Fibroblast of peridontal ligament (primary cell): Measurements from ENCODE around the gene RPUSD2.
A peak's percentile ranks its signal among the peaks of the same experiment; 100 is the strongest.
"Not testable (repeated sequence)": the region's sequence is repeated elsewhere in the genome, so short reads cannot be mapped to it uniquely, and the experiment has no call there.

ENCODE experiments used
- DNase-seq: peaks from one replicate; pipeline ENCODE4 v3.0.0-alpha.2; 2010; ENCODE audit errors: extremely low read depth

The RPUSD2 gene

DNA sequence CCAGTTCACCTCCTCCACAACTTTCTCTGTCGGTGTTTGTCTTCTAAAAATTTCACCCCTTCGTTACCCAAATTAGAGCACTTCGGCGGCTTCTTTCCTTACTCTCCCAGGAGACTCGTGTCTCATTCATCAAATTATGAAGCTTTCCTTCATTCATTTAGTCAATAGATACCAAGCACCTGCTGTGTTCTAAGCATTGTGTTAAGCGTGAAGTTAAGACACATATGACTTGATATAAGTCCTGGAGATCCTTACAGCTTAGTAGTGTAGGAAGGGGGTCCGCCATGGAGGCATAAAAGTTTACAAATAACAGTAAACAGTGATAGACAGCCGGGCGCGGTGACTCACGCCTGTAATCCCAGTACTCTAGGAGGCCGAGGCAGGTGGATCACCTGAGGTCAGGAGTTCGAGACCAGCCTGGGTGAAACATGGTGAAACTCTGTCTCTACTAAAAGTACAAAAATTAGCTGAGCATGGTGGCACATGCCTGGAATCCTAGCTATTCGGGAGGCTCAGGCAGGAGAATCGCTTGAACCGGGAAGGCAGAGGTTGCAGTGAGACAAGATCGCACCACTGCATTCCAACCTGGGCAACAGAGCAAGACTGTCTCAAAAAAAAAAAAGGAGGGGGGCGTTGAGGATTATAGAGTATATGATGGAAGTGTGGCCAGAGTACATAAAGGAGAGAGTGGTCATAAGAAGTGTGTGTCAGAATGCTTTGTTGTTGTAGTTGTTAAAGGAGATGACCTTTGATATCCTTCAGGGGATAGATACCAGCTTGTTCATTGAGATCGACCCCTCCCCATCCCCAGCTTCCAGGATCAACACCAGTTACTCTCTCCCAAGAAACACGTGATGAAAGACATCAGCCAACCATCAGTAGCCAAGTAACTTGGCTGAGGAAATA lies 3.5 kb upstream of the RPUSD2 start:
- DNase-seq = no peak

DNA sequence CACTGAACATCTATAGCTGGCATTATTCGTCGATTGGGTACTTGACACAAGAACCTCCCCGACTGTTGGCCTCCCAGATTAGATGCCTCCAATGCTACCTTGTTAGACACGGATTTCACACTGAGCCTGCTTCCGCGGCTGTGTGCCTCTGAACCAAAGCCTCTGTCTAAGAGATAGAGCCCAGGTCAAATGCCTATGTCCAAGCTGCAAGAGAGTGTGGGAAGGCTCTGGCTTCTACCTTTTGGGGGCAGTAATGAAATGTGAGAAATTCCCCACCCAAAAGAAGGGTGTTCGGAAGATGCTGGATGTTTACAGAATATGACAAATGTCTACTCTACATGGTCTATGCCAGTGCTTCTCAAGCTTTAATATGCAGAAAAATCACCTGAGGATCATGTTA lies 2.0 kb upstream of the RPUSD2 start:
- DNase-seq = no peak

DNA sequence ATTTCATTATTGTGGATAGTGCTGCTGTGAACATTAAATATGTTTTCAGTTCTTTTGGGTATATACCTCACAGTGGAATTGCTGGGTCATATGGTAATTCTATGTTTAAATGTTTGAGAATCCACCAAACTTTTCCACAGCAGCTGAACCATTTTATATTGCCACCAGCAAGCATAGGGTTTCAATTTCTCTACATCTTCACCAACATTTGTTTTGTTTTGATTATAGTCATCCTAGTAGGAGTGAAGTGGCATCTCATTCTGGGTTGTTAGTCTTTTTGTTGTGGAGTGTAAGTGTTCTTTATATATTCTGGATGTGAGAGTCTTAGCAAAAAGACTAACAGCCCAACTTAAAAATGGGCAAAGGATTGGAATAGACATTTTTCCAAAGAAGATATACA lies 6.0 kb downstream of the RPUSD2 start:
- no peak for DNase-seq

DNA sequence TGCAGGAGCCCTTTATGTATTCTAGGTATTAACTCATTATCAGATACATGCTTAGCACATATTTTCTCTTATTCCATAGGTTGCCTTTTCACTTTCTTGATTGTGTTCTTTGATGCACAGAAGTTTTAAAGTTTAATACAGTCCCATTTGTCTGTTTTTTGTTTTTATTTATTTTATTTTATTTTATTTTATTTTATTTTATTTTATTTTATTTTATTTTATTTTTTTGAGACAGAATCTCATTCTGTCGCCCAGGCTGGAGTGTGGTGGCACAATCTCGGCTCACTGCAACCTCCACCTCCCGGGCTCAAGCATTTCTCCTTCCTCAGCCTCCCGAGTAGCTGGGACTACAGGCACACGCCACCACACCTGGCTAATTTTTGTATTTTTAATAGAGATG lies 7.8 kb downstream of the RPUSD2 start:
- not testable (repeated sequence) for DNase-seq

DNA sequence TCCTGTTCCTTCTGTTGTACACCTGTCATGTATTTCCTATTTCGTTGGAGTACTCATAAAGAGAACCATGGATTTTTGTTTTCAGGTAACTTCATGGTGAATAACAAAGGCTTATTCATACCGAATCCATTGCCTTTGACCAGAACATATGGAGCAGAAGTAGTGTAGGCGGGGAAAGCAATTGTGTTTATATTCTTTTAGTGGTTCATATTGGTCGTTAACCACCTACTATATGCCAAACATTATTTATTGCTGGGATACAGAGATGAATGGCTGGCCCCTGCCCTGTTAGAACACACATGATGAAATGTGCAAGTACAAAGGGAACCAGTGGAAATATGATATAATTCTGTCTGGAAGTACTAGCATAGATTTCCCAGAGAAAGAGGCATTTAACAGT lies 9.8 kb downstream of the RPUSD2 start:
- DNase-seq = no peak

DNA sequence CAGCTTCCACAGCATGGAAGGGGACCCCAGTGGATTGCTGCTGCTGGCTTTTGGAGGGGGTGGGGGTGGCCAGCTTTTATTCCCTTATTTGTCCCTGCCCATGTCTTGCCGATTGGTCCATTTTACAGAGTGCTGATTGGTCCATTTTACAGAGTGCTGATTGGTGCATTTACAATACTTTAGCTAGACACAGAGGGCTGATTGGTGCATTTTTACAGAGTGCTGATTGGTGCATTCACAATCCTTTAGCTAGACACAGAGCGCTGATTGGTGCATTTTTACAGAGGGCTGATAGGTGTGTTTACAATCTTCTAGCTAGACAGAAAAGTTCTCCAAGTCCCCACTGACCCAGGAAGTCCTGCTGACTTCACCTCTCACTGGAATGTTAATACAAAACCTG lies 12.7 kb downstream of the RPUSD2 start:
- DNase-seq = not testable (repeated sequence)

DNA sequence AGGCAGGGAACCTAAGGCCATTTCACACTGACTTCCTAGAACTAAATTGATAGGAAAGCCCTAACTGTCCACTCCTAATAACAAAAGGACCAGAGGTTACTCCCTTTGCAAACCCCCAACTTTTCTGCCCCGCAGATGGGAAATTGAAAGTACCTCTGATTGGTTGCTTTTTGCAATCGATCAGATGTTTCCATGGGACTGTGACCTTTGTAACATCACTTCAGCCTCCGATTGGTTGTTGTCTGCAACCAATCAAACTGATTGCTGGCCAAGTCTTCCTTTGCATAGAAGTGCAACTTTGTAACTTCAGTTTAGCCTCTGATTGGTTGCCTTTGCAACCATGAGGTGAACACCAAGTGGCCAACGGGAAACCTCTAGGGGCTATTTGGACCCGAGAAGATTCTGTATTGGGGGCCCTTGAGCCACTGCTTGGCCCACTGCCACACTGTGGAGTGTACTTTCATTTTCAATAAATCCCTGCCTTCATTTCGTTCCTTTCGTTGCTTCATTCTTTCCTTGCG lies 13.7 kb downstream of the RPUSD2 start:
- peak; percentile 91 for DNase-seq

DNA sequence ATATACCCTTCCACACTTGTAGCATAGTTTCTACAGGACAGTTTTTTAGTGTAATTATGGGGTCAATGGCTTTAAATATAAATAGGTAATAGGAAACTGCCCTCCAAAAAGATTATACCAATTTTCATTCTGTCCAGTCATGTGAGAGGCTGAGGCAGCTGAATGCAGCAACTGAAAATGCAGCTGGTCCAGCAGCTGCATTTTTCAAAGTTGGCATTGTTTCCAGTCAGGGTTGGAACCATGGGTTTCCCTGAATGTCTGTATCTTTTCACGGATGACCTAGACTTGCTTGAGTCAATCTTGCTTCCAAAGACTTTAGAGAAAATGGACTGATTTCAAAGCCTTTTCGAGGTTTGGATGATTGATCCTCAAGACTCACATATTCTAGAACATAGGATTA lies 15.1 kb downstream of the RPUSD2 start:
- no peak for DNase-seq

DNA sequence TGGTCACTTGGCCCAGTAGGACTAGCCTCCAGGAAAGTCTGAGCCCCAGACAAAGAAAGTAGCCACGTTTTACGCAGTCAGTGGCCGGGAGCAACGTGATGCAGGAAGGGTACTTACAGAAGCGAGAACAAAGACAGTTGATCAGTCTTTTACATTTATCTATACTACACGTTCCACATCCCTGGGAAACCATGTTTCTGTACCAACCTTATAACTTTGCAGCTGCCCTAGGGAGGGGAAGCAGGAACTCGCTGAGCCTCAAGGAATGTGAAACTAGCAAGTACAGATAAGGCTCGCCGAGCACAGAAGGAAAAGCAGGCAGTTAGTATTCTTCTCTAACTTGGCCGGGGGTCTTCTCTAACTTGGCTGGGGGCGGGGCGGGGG lies 21.6 kb downstream of the RPUSD2 start:
- DNase-seq = no peak

DNA sequence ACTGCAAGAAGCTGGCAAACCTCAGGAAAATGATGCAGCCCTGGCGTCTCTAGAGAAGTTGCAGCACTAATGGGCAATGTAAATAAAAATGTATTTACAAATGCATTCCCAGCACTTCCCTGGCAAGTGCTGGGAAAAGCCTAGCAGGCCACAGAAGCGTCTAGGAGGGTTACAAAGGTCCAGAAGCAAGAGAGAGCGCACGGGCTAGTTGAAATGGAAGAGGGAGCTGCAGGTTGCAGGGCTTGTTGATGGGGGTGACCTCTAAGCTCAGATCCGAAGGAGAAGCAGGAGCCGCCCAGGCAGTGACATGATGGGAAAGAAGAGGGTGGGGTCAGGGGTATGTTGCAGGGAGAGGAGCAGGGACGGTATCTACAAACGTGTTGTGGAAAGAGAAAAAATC lies 22.3 kb downstream of the RPUSD2 start:
- no peak for DNase-seq

DNA sequence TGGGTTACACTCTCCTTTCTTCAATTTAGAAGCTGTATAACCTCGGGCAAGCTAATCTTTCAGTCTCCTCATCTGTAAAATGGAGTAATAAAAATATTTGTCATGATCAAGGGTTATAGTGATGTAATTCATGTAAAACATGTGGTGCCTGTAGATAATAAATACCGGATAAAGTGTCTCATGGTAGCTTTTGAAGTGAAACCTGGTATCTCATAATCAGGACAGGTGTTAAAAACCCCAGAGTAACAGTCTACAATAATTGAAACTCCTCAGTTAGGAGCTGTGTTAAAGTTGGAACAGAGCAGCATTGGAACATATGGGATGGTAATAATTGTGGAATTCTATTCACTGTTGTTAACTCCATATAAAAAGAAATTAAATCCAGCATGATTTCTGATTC lies 24.1 kb downstream of the RPUSD2 start:
- no peak for DNase-seq

DNA sequence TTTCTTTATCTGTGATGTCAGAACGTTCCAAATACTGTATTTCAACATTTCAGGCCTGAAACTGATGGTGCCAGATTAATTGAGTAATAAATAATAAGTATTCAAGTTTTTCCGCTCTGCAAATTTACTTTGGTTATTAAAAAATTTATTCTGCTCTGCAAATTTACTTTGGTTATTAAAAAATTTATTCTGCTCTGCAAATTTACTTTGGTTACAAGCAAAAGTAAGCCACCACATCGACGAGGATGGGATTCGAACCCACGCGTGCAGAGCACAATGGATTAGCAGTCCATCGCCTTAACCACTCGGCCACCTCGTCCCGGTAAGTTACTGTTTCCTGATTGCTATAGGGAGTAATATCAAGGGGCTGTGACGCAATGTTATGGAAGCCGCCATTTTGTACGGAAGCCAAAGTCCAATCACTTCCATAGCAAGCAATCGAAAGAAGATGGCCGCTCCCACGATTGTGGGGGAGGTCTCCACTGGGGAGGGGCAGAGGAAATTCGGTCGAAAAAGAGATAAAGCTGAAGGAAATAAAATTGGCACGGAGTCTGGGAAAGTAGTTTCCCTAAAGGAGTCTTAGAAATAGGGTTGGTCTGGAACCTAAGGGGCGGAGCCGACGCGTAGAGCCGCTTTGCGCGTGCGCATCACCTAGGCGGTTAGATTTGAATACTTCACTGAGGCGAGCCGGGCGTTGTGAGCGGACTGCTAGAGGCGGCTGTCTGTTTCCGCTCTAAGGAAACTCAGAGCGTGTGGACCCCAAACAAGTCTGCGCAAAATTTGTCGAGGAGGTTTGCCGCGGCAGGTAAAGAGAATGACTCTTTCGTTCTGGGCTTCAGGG lies 24.7 kb downstream of the RPUSD2 start, which contains the start of gene KNL1:
KNL1 (plus strand) TSS at position 662 of the 841 bp plus-strand sequence. CDS start 8,683 bp downstream, outside the sequence.
- DNase-seq = peak; percentile 98

DNA sequence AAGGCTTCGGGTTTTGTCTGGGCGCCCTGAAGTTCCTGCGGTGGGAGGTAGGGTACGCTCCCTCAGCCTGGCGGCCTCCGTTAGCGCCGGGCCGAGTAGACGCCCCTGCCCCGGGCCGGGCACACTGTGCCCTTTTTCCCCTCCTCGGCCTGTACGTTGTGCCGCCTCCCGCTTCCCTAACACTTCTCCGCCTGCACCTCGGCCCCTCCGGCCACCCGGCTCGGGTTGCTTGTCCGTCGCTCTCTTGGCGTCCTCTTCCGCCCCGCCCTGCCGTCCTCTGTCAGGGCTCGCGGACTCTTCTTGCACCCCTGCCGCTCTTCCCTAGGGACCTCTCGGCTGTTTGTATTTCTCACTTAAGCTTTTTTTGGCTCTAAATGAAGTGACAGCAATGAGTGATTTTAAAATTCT lies 25.3 kb downstream of the RPUSD2 start:
- DNase-seq = no peak

DNA sequence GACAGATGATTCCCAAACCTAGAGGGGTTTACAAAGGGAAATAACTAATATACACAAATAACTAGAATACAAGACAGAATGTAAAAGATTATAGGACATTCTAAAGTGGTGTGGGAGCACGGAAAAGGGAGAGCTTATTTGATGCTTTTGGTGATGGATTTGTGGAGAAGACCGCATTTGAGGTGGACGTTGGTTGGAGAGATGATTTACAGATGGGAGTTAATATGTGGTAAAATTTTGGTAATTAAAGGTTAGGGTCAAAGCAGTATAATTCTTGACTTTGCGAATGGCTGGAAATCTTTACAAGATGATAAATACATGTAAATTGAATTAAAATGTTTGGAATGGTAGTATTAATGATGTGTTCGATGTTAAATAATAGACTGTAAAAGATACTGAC lies 26.1 kb downstream of the RPUSD2 start:
- no peak for DNase-seq

DNA sequence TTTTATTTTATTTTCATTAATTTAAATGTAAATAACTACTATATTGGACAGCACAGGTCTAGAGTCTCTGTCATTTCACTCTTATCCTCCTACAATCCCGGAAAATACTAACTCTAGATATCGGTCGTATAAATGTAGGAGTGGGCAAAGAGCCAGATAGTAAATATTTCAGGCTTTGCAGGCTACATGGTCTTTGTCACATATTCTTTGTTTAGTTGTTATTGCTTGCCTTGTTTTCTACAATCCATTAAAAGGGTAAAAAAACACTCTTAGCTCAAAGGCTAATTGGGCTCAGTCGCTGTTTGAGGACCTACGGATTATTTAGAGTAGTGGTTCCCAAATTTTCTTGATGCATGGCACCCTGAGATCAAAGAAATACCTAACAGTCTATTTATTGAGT lies 26.7 kb downstream of the RPUSD2 start:
- no peak for DNase-seq

DNA sequence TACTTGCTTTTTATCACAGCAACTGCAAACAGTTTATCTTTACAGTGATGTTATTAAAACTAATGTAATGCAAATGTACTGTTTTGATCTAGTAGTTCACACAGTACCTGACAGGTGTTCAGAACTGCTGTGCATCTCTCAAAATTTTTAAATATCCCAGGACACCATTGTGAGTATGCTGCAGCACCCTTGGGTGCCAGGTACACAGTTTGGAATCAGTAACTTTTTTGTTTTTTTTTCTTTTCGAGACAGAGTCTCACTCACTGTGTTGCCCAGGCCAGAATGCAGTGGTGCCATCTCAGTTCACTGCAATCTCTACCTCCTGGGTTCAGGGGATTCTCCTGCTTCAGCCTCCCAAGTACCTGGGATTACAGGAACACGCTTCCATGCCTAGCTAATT lies 27.9 kb downstream of the RPUSD2 start:
- DNase-seq = no peak

DNA sequence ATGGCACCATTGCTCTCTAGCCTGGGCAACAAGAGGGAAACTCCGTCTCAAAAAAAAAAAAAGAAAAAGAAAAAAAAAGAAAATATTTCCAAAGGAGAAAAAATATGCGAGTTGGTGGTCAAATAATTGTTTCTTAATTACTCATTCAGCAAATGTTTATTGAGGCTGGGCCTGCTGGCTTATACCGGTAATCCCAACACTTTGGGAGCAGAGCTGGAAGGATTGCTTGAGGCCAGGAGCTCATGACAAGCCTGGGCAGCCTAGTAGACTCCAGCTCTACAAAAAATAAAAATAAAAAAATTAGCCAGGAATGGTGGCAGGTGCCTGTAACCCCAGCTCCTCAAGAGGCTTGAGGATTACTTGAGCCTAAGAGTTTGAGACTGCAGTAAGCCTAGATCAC lies 29.0 kb downstream of the RPUSD2 start:
- no peak for DNase-seq

DNA sequence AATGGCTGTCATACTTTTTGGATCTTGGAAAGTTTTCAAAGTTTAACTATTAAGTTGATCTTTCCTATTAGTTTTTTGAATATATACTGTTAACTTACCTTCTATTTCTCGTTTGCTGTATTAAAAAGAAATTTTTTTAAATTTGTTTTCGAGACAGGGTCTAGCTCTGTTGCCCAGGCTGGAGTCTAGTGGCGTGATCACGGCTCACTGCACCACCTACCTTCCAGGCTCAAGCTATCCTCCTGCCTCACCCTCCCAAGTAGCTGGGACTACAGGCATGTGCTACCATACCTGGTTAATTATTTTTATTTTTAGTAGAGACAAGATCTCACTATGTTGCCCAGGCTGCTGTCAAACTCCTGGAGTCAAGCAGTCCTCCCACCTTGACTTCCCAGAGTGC lies 29.6 kb downstream of the RPUSD2 start:
- DNase-seq = no peak

DNA sequence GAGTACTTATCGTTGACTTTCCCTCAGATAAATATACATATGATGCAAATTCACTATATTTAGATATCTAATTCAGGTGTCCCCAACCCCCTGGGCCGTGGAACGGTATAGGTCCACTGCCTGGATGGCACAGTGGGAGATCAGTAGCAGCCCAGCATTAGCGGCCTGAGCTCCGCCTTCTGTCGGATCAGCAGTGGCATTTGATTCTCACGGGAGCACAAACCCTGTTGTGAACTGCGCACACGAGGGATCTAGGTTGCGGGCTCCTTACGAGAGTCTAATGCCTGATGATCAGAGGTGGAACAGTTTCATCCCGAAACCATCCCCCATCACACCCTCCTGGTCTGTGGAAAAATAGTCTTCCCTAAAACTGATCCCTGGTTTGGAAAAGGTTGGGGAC lies 31.9 kb downstream of the RPUSD2 start:
- DNase-seq = no peak

DNA sequence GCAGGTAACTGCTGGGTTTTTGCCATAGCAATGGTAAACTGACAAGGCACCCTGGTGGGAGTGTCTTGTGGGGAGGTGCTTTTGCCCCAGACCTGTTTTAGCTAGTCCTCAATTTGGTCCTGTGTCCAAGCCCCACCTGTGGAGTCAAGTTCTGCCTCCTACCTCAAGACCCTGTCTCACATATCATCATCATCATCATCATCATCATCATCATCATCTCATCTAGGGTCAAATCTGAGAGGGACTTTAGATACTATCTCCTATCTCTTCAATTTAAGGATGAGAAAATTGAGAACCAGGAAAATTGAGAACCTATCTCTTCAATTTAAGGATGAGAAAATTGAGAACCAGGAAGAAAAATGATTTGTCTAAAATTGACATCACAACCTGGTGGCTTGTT lies 34.8 kb downstream of the RPUSD2 start:
- no peak for DNase-seq

DNA sequence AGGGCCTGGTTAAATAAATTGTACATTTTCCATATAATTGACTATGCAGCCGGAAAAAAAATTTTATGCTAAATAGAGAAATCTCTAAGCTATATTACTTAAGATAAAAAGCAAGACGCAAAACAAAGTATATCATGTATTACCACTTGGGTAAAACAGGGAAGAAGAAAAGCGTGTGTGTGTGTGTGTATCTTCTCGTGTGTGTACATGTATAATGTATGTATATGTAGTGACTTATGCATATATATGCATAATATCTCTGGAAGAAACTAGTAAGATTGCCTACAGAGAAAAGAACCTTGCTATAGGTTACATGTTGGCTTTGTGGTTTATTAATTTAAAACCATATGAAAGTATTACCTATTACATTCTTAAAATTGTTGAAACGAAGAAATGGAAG lies 44.0 kb downstream of the RPUSD2 start:
- DNase-seq = no peak

DNA sequence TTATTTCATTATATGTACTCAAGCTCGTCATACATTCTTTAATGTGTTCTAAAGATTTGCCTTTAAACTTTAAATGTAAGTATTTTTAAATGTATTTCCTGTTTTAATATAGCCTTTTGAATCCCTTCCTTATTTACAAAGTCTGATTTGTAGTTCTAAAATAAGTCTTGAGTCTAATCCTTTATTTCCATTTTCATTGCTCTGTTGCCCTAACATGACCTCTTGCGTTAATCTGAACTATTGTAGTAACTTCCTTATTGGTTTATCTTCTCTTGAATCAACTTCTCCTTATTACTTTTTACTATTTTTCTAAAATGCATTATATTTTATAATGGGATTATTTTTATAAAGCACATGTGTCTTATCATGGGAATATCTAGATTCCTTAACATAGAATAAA lies 48.9 kb downstream of the RPUSD2 start:
- DNase-seq = no peak

DNA sequence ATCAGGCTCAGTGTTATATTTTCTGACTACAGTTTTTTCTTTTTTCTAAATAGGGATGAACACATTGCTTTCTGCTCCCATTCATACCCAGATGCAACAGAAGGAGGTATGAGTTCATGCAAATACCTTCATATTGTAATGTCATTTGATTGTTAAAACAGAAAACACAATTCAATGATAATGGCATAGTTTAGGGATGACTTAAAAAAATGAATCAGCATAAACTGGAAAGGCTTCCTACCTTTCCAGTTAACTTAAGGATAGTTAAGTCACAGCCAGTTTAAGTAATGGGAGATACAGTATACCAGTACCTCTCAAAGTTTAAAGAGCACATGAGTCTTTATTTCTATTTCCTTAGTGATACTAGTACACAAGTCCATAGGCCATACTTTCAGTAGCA lies 49.8 kb downstream of the RPUSD2 start:
- no peak for DNase-seq
